Smooth muscle cell (in vitro differentiated cells): ENCODE results near the gene IL22RA1. TPM values are rescaled to one million over a fixed set of nuclear protein-coding genes. Genes with fewer than 3 reads are reported as not detected.

Experiments
- DNase-seq: peaks from one replicate; lab custom pipeline; 2025; ENCODE audit not compliant: unreplicated experiment; lab: John Stamatoyannopoulos, UW
- H2AFZ ChIP-seq: fragments of 200-600 bp; sonication (generic); 2 replicates; pipeline ENCODE4 v1.6.0; 2016; ENCODE audit warnings: antibody characterized with exemption, low read depth, mild to moderate bottlenecking
- H3F3A ChIP-seq: fragments of 200-600 bp; sonication (generic); 2 replicates; pipeline ENCODE4 v1.6.0; 2017; ENCODE audit warnings: antibody characterized with exemption, low read depth
- H3K27ac ChIP-seq: fragments of 200-600 bp; sonication (generic); 2 replicates; pipeline ENCODE4 v1.5.1; 2016; ENCODE audit warnings: low read depth, mild to moderate bottlenecking
- H3K27me3 ChIP-seq: fragments of 200-600 bp; sonication (generic); 2 replicates; pipeline ENCODE4 v1.6.1; 2016; ENCODE audit warnings: low read depth, mild to moderate bottlenecking
- H3K36me3 ChIP-seq: fragments of 200-600 bp; sonication (generic); 2 replicates; pipeline ENCODE4 v1.5.1; 2016; ENCODE audit warnings: low read depth
- H3K4me1 ChIP-seq: fragments of 200-600 bp; sonication (generic); 2 replicates; pipeline ENCODE4 v1.5.1; 2016; ENCODE audit warnings: low read depth
- H3K4me2 ChIP-seq: fragments of 200-600 bp; sonication (generic); 2 replicates; pipeline ENCODE4 v1.6.0; 2016; ENCODE audit warnings: mild to moderate bottlenecking
- H3K4me3 ChIP-seq: fragments of 200-600 bp; sonication (generic); 2 replicates; pipeline ENCODE4 v1.5.1; 2016; ENCODE audit warnings: mild to moderate bottlenecking
- H3K79me2 ChIP-seq: fragments of 200-600 bp; sonication (generic); 2 replicates; pipeline ENCODE4 v1.6.0; 2016; ENCODE audit warnings: low read depth, mild to moderate bottlenecking
- H3K9ac ChIP-seq: fragments of 200-600 bp; sonication (generic); 2 replicates; pipeline ENCODE4 v1.6.0; 2016; ENCODE audit warnings: low read depth
- H3K9me3 ChIP-seq: fragments of 200-600 bp; sonication (generic); replicated peaks from 2 replicates; pipeline ENCODE4 v1.5.1; 2016; ENCODE audit warnings: low read depth
- H4K20me1 ChIP-seq: fragments of 200-600 bp; sonication (generic); 2 replicates; pipeline ENCODE4 v1.6.0; 2016; ENCODE audit warnings: low read depth
- CTCF ChIP-seq: fragments of 200-600 bp; sonication (generic); IDR thresholded peaks from 2 replicates; pipeline ENCODE4 v1.5.1; 2017; ENCODE audit warnings: borderline replicate concordance, mild to moderate bottlenecking, antibody characterized with exemption; ENCODE audit not compliant: insufficient read depth, poor library complexity, severe bottlenecking
- WGBS: methylation state at CpG from one replicate; pipeline ENCODE4 v1.1.7; 2016; ENCODE audit warnings: low lambda C conversion rate; 5-methylcytosine and 5-hydroxymethylcytosine counted together
- polyA plus RNA-seq: library from polyadenylated mRNA; unstranded; fragments of >200 nt; fragmentation: Nextera tagmentation; extraction: Ambion mirVana; gene quantifications from 2 replicates; pipeline ENCODE4 v1.2.1, GENCODE V29; 2016
- total RNA-seq: library from RNA; depleted of rRNA; stranded (reverse); fragments of >200 nt; gene quantifications from 2 replicates; pipeline ENCODE4 v1.2.3, GENCODE V29; 2014

Gene IL22RA1
- total and polyA plus RNA-seq, 2 experiments from 2014 or later: 0.40 TPM; not detected in 1

- H3K9ac ChIP-seq: no peak overlapping the region
- H3F3A ChIP-seq: no peaks in the 10 kb centered on the region
- no peaks in the 10 kb centered on the region for H3K36me3 ChIP-seq
- H3K27me3 ChIP-seq: no peaks in the 10 kb centered on the region
- H3K4me1 ChIP-seq: no peaks in the 10 kb centered on the region
- no peak overlapping the region for H2AFZ ChIP-seq
- H4K20me1 ChIP-seq: no peaks in the 10 kb centered on the region
- DNase-seq: no peak
- H3K4me2 ChIP-seq: no peak overlapping the region
- 96% methylated on average over 8 of the region's 8 CpGs for WGBS
- no peaks in the 10 kb centered on the region for H3K79me2 ChIP-seq
- no peak overlapping the region for H3K4me3 ChIP-seq
- H3K27ac ChIP-seq: no peak overlapping the region
- no peak for TF ChIP-seq CTCF
- H3K9me3 ChIP-seq: no peaks in the 10 kb centered on the region
Observed at GRCh38 chr1:24082372-24082771, 60.6 kb downstream of the IL22RA1 start.

GRCh38 chr1:24081190-24081589 is 61.8 kb downstream of the IL22RA1 start:
- TF ChIP-seq CTCF: no peak
- 95% methylated on average over 6 of the region's 6 CpGs for WGBS
- Histone ChIP-seq H3K9me3 (no peaks in the 10 kb centered on the region), H4K20me1 (no peaks in the 10 kb centered on the region), H3K9ac (no peak overlapping the region), H3K4me3 (no peak overlapping the region), H3K4me1 (no peaks in the 10 kb centered on the region), H3K4me2 (no peak overlapping the region), H3K79me2 (no peaks in the 10 kb centered on the region), H3K27me3 (no peaks in the 10 kb centered on the region), H3K27ac (no peak overlapping the region), H3K36me3 (no peaks in the 10 kb centered on the region), H3F3A (no peaks in the 10 kb centered on the region), H2AFZ (no peak overlapping the region)
- no peak for DNase-seq

- H3K9ac ChIP-seq: no peak overlapping the region
- no peak for TF ChIP-seq CTCF
- no peaks in the 10 kb centered on the region for H3K9me3 ChIP-seq
- no peak overlapping the region for H3K27ac ChIP-seq
- H2AFZ ChIP-seq: no peak overlapping the region
- H3K27me3 ChIP-seq: no peaks in the 10 kb centered on the region
- H3F3A ChIP-seq: no peaks in the 10 kb centered on the region
- no peaks in the 10 kb centered on the region for H3K79me2 ChIP-seq
- H4K20me1 ChIP-seq: no peaks in the 10 kb centered on the region
- no peak overlapping the region for H3K4me3 ChIP-seq
- H3K36me3 ChIP-seq: no peaks in the 10 kb centered on the region
- no peaks in the 10 kb centered on the region for H3K4me1 ChIP-seq
- H3K4me2 ChIP-seq: no peak overlapping the region
- 94% methylated on average over 9 of the region's 10 CpGs for WGBS
- DNase-seq: no peak
Observed at GRCh38 chr1:24080131-24080530, 62.8 kb downstream of the IL22RA1 start.

- Histone ChIP-seq H2AFZ (no peak overlapping the region), H3K9ac (no peak overlapping the region), H3K36me3 (no peaks in the 10 kb centered on the region), H3K27ac (no peak overlapping the region), H3F3A (no peaks in the 10 kb centered on the region), H3K4me3 (no peak overlapping the region), H3K9me3 (no peaks in the 10 kb centered on the region), H4K20me1 (no peaks in the 10 kb centered on the region), H3K27me3 (no peaks in the 10 kb centered on the region), H3K4me1 (no peaks in the 10 kb centered on the region), H3K4me2 (no peak overlapping the region), H3K79me2 (no peaks in the 10 kb centered on the region)
- no peak for TF ChIP-seq CTCF
- DNase-seq: no peak
- 83% methylated on average over 16 of the region's 16 CpGs for WGBS
Observed at GRCh38 chr1:24077278-24077978, 65.5 kb downstream of the IL22RA1 start.
